ENCODE measurements around the gene COG8.

- TF ChIP-seq CTCF (IDR thresholded peaks at IDR 0.05; ENCODE audit: poor library complexity) (no peak), EZH2 (IDR thresholded peaks at IDR 0.05; ENCODE audit: borderline replicate concordance) (no peak), EZH2phosphoT487 (IDR thresholded peaks at IDR 0.05; ENCODE audit: low read depth, severe bottlenecking, unreplicated experiment) (no peak)
These were observed 14.6 kb downstream of the COG8 start for GRCh38 chr16:69324585-69325253.
